Measurements from ENCODE around the gene TRIM46.

DNA sequence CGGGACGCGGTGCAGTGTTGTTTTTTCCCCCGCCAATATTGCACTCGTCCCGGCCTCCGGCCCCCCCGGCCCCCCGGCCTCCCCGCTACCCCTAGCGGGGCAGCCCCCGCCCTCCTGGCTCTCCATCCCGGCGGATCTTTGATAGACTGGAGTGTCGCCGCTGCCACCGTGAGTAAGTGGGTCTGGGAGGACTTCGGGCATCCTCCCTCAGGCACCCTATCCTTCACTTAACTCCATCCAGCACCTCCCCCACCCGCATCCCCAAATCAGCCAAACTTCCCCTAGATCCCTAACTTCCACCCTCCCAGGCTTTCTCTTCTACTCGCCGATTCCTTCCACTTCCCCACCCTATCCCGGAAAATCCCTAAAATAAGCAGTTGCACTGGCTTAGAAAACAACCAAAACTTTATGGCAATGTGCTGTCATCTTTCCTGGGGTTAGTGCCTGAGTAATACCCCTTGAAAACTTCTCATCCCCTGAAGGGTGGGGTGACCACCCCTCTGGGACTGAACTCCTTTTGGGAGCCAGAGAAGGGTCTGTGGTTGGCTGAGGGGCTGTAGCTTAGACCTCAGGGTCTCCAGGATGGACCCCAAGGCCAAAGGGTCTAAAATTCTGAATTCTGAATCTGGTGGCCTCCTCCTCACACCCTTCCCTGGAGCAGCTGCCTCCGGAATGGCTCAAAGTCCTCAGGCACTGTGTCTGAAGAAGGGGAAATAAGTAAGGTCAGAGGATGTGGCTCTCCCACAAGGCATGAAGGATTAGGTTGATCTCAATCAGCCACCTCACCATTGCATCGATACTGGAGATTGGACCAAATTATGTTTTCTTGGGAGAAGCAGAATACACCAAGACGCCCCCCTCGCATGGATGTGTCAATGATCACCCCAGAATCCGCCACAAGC is 21.8 kb downstream of the TRIM46 start:
- TF ChIP-seq, protein P1, sequence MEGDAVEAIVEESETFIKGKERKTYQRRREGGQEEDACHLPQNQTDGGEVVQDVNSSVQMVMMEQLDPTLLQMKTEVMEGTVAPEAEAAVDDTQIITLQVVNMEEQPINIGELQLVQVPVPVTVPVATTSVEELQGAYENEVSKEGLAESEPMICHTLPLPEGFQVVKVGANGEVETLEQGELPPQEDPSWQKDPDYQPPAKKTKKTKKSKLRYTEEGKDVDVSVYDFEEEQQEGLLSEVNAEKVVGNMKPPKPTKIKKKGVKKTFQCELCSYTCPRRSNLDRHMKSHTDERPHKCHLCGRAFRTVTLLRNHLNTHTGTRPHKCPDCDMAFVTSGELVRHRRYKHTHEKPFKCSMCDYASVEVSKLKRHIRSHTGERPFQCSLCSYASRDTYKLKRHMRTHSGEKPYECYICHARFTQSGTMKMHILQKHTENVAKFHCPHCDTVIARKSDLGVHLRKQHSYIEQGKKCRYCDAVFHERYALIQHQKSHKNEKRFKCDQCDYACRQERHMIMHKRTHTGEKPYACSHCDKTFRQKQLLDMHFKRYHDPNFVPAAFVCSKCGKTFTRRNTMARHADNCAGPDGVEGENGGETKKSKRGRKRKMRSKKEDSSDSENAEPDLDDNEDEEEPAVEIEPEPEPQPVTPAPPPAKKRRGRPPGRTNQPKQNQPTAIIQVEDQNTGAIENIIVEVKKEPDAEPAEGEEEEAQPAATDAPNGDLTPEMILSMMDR (IDR thresholded peaks at IDR 0.05) = no peak
- no peak for TF ChIP-seq POLR2A (IDR thresholded peaks at IDR 0.05)
- TF ChIP-seq EP300 (IDR thresholded peaks at IDR 0.05) = no peak

All from tibial nerve (tissue), 4 donors.